CD1c-positive myeloid dendritic cell (primary cell): ENCODE data around the gene GRK5.

Source experiments
- DNase-seq: peaks from one replicate; pipeline ENCODE4 v3.0.0-alpha.2; 2016; ENCODE audit errors: extremely low spot score

GRK5 gene

GRCh38 chr10:119297207-119297968 lies 90.0 kb downstream of the GRK5 start:
- DNase-seq: no peak

GRCh38 chr10:119298810-119299209 lies 91.4 kb downstream of the GRK5 start:
- no peak for DNase-seq

GRCh38 chr10:119299531-119299930 lies 92.2 kb downstream of the GRK5 start:
- no peak for DNase-seq

DNA sequence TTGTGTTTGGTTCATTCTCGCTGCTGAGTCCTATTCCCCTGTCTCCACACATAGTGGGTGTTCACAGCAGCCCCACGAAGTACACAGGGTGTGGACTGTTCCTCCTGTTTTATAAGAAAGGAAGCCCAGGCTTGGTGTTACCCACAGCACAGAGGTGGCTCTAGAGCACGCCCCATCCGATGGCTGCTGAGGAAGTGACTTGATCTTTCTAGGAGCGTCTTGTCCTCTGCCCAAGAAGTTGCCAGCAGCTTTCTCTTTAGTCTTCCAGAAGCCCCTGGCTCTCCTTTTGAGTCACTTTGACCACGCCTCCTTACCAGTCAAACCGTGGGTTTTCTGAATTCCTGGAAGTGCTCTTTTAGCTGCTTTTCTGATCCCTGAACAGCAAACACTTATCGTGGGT lies 94.0 kb downstream of the GRK5 start:
- DNase-seq: peak; percentile 40

DNA sequence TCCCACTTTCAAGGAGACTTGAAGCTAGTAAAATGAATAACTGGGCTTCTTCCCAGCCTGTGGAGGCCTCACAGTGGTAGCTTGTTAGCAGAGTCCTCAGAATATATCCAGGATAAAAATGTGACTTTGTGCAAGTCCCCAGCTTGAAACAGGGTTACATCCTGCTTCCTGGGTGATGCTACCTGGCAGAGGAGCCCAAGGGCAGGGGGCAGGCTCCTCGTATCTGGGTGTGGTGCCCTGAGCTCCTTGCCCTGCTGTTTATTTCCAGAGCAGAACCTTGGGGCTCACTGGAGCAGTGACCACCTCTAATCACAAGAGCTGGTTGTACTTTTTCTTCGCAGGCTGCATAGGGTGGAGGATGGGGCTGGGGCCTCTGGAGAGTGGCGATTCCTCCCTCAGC lies 94.8 kb downstream of the GRK5 start:
- DNase-seq: no peak

- no peak for DNase-seq
Observed at GRCh38 chr10:119302591-119303253, 95.4 kb downstream of the GRK5 start.

DNA sequence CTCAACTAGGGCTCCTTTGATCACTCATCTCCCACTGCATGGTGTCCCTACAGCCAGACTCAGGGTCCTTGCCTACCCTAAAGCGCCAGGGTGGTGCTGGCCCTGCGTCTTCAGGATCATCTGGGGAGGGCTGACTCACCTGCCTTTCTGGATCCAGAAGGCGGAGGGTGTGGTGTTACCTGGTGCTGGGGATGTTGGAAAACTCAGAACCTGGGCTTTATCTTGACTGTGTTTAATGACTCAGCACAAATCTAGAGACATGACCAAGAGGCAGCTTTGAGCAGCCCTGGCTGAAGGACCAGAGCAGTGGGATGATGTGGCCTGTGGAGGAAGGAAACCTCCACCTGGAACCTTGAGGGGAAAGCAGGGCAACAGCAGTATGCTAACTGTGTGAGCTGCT lies 96.5 kb downstream of the GRK5 start:
- no peak for DNase-seq

DNA sequence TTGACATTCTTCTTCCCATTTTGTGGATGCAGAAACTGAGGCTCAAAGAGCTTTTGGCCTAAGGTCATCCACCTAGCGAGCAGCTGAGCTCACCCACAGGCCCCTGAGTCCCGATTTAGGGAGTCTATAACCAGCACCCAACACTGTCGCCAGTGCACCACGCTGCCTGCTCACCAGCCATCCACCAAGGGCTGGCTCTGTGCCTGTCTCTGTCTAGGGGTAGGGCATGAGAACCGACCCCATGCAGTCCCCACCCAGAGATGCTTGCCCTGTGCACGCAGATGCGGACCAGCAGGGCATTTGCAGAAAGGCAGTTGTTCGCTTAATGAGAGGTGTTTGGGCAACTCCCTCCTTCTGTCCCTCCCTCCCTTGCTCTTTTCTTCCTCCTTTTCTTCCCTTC lies 97.2 kb downstream of the GRK5 start:
- DNase-seq: no peak

- peak; percentile 60 for DNase-seq
Observed at GRCh38 chr10:119305860-119306513, 98.6 kb downstream of the GRK5 start.

DNA sequence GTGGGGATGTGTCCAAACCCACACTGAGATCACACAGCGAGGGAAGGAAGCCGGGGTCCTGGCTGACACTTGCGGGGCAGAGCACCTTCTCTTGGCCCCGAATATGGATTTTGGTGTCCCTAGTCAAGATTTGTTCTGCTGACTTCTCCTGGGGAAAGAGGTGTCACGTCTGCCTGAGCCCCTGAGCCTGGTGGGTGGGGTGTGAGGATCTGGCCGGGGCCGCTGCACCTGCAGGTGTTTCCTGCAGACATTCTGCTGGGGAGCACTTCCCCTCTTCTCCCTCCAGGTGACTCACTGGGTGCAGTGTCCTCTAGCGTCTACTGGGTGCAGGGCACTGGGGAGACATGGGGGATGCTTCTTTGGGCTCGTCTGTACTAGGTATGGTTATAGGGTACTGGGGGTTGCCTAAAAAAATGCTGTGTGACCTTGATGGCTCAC lies 99.2 kb downstream of the GRK5 start:
- peak; percentile 40 for DNase-seq

- DNase-seq: no peak
Observed at GRCh38 chr10:119306986-119307392, 99.6 kb downstream of the GRK5 start.

DNA sequence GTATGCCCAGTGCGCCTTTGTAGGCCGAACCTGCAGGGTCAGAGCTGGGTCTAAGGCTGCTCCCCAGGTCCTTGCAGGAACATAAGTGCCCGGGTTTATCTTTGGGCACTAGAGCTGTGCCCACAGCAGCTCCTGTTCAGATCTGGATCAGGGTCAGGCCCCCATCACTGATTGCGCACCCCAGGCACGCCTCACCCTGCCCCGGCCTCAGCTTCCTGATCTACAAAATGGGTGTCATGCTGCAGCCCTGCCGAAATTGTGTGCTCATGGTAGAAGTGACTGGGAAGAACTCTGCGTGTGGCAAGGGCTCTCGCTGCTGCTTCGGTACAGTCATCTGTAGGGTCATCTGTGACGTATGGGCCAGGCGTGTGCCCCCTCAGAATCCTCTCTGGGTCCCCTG lies 100.7 kb downstream of the GRK5 start:
- DNase-seq: no peak

- DNase-seq: no peak
Observed at GRCh38 chr10:119308551-119309422, 101.4 kb downstream of the GRK5 start.

DNA sequence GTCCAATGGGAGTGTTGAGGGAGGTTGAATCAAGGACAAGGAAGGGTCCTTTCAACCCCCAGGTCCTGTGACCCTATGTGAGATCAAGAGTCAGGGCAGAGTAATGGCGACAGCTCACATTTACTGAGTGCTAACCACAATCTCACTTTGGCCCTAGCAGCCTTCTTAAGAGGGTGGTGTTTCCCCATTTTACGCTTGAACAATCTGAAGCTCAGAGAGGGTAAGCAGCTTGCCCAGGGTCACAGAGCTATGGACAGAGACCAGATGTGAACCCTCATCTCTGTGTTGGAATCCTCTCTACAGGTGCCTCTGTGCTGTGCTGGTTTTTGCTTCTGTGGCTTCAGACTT lies 102.0 kb downstream of the GRK5 start:
- DNase-seq: no peak

GRCh38 chr10:119310806-119311205 lies 103.4 kb downstream of the GRK5 start:
- no peak for DNase-seq

- DNase-seq: no peak
Observed at GRCh38 chr10:119312241-119312640, 104.9 kb downstream of the GRK5 start.

- no peak for DNase-seq
Observed at GRCh38 chr10:119313024-119313423, 105.7 kb downstream of the GRK5 start.

DNA sequence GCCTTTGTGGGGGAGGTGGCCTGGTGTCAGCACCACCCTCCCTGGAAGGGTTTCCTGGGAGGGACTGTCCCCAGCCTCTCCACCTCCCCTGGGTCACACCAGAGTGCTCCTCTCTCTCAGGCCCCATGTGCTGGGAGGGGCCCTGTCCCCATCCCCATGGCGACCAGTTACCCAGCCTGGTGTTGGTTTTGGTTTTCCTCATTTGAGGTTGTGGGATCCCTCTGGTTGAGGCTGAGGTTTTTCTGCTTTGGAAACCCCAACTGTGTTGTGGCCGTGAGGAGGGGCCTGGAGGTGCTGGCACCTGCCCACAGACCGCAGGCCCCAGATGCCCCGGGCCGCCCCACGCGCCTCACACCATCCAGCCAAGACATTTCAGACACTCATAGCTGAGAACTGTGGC lies 106.3 kb downstream of the GRK5 start:
- DNase-seq: peak; percentile 5

- DNase-seq: no peak
Observed at GRCh38 chr10:119314061-119314460, 106.7 kb downstream of the GRK5 start.

DNA sequence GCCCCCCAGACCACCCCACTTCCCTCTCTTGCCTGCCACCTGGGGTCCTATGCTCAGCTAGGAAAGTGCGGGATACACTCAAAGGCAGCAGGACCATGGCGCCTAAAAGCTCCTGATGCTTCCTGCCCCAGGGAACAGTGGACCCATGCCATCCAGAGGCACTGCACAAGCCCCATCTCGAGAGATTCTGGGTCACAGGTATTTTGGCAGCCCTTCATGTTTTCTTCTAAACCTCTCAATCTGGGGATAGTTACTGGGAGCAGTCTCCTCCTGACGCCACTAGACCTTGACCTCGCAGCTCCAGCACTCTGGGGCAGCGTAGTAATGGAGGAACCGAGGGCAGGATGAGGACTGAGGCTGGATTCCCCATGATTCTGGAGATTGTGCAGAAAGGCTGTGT lies 107.1 kb downstream of the GRK5 start:
- no peak for DNase-seq

GRCh38 chr10:119315128-119316001 lies 108.0 kb downstream of the GRK5 start:
- DNase-seq: peak; percentile 29
